8988T (cell line): ENCODE results near the gene LRP5.

Experiments used
- DNase-seq: peaks from one replicate; pipeline ENCODE4 v3.0.0; 2011

LRP5 gene

GRCh38 chr11:68311160-68312116 is 953 bp upstream of the LRP5 start:
- no peak for DNase-seq

GRCh38 chr11:68312780-68313573 is 586 bp downstream of the LRP5 start:
- DNase-seq: peak; percentile 69

GRCh38 chr11:68313574-68314202 is 1.3 kb downstream of the LRP5 start:
- no peak for DNase-seq

- DNase-seq: peak; percentile 69
Measured at GRCh38 chr11:68314203-68315170, 2.1 kb downstream of the LRP5 start.

- DNase-seq: no peak
Measured at GRCh38 chr11:68315171-68315920, 3.0 kb downstream of the LRP5 start.

- no peak for DNase-seq
Measured at GRCh38 chr11:68317147-68317785, 4.9 kb downstream of the LRP5 start.

- DNase-seq: no peak
Measured at GRCh38 chr11:68321293-68322051, 9.1 kb downstream of the LRP5 start.

- DNase-seq: no peak
Measured at GRCh38 chr11:68322052-68322430, 9.7 kb downstream of the LRP5 start.

GRCh38 chr11:68324241-68324640 is 11.8 kb downstream of the LRP5 start:
- no peak for DNase-seq

GRCh38 chr11:68324695-68325094 is 12.3 kb downstream of the LRP5 start:
- no peak for DNase-seq

GRCh38 chr11:68325183-68325906 is 13.0 kb downstream of the LRP5 start:
- DNase-seq: no peak

- no peak for DNase-seq
Measured at GRCh38 chr11:68325907-68326220, 13.5 kb downstream of the LRP5 start.

- DNase-seq: no peak
Measured at GRCh38 chr11:68326334-68327215, 14.2 kb downstream of the LRP5 start.

GRCh38 chr11:68327586-68328370 is 15.4 kb downstream of the LRP5 start:
- DNase-seq: no peak

- no peak for DNase-seq
Measured at GRCh38 chr11:68328374-68329091, 16.1 kb downstream of the LRP5 start.

- no peak for DNase-seq
Measured at GRCh38 chr11:68329536-68329935, 17.1 kb downstream of the LRP5 start.
